Type B pancreatic cell (in vitro differentiated cells): ENCODE results near the gene ARMH3. TPM values are rescaled to one million over a fixed set of nuclear protein-coding genes. Genes with fewer than 3 reads are reported as not detected.
A peak's percentile ranks its signal among the peaks of the same experiment; 100 is the strongest.

ENCODE experiments used
- DNase-seq: peaks from one replicate; pipeline ENCODE4 v3.0.0; 2021; ENCODE audit warnings: mixed read lengths; ENCODE audit not compliant: unreplicated experiment; ENCODE audit errors: extremely low spot score
- H3K27ac Mint-ChIP-seq: 2 replicates; pipeline ENCODE4 v1.8.0; 2021; ENCODE audit warnings: mild to moderate bottlenecking, mixed read lengths
- H3K27me3 Mint-ChIP-seq: 2 replicates; pipeline ENCODE4 v1.8.0; 2021; ENCODE audit warnings: mixed read lengths
- H3K36me3 Mint-ChIP-seq: 2 replicates; pipeline ENCODE4 v1.8.0; 2021; ENCODE audit warnings: mixed read lengths
- H3K4me1 Mint-ChIP-seq: one replicate; pipeline ENCODE4 v1.8.0; 2021; ENCODE audit warnings: mixed read lengths; ENCODE audit not compliant: unreplicated experiment
- H3K4me3 Mint-ChIP-seq: 2 replicates; pipeline ENCODE4 v1.8.0; 2021; ENCODE audit warnings: mild to moderate bottlenecking, mixed read lengths
- H3K9me3 Mint-ChIP-seq: 2 replicates; pipeline ENCODE4 v1.8.0; 2021; ENCODE audit warnings: mixed read lengths
- total RNA-seq: library from RNA; stranded (reverse); gene quantifications from 2 replicates; pipeline ENCODE4 v1.2.1, GENCODE V29; 2021; ENCODE audit warnings: low replicate concordance
- TF ChIP-seq, protein P1 (sequence below): fragments of 200-600 bp; sonication (generic); conservative IDR thresholded peaks from 2 replicates; pipeline ENCODE4 v1.5.0; 2021; ENCODE audit warnings: antibody characterized with exemption, mild to moderate bottlenecking

Gene ARMH3
- total RNA-seq, 1 donor from 2014 or later: 22.2 TPM

DNA sequence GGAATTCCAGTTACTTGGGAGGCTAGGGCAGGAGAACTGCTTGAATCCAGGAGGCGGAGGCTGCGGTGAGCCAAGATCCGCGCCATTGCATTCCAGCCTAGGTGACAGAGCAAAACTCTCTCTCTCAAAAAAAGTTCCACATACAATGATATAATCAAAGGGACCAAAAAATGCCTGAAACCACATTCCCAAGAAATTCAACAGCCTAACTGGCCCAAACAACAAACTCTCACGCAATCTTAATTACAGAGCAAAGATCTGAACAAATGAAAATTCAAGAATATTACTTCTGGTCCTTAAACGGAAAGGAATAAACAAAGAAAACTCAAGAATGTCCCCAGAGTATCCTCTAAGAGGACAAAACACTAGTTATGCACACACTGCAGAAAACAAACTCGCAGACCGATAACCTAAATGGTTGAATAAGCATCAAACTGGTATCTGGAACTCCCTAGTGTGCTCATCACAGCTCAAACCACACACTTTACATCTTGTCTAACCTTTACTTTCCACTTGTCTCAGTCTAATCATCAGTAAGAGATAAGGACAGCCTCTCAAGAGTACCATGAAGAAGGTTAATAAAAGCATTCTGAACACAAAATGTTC, 241.4 kb downstream of the ARMH3 start:
- H3K36me3 Mint-ChIP-seq: peaks cover 9% of the 10 kb centered on the region
- DNase-seq: no peak
- TF ChIP-seq, protein P1, sequence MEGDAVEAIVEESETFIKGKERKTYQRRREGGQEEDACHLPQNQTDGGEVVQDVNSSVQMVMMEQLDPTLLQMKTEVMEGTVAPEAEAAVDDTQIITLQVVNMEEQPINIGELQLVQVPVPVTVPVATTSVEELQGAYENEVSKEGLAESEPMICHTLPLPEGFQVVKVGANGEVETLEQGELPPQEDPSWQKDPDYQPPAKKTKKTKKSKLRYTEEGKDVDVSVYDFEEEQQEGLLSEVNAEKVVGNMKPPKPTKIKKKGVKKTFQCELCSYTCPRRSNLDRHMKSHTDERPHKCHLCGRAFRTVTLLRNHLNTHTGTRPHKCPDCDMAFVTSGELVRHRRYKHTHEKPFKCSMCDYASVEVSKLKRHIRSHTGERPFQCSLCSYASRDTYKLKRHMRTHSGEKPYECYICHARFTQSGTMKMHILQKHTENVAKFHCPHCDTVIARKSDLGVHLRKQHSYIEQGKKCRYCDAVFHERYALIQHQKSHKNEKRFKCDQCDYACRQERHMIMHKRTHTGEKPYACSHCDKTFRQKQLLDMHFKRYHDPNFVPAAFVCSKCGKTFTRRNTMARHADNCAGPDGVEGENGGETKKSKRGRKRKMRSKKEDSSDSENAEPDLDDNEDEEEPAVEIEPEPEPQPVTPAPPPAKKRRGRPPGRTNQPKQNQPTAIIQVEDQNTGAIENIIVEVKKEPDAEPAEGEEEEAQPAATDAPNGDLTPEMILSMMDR: no peak

DNA sequence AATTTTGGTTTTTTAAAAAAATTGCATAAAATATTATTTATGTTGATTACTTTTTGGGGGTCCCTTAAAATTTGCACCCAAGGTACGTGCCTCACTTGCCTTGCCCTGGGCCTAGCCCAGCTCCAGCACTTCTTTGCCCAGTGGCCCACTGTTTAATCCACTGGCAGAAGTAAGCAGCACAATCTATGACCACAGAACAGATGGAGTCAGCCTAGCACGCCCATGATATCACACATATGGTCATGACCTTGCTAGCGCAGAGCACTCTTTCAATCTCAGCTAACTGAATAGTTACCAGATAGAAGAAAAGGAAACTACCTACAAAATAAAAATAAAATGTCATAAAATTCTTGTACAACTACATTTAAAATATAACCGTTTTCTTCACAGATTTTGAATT, 243.4 kb downstream of the ARMH3 start:
- H3K36me3 Mint-ChIP-seq: peaks cover 11% of the 10 kb centered on the region
- H3K4me1 Mint-ChIP-seq: peaks cover 20% of the 10 kb centered on the region
- no peak overlapping the region for H3K27ac Mint-ChIP-seq
- no peaks in the 10 kb centered on the region for H3K27me3 Mint-ChIP-seq
- H3K9me3 Mint-ChIP-seq: no peaks in the 10 kb centered on the region
- H3K4me3 Mint-ChIP-seq: no peak overlapping the region
- TF ChIP-seq, protein P1: no peak
- DNase-seq: no peak

More for the DNA sequence above, 241.4 kb downstream of the ARMH3 start:
- Mint-ChIP-seq H3K27ac (peak overlapping the region; percentile 98), H3K4me1 (peaks cover 29% of the 10 kb centered on the region), H3K9me3 (no peaks in the 10 kb centered on the region), H3K4me3 (peak overlapping the region; percentile 83), H3K27me3 (no peaks in the 10 kb centered on the region)

DNA sequence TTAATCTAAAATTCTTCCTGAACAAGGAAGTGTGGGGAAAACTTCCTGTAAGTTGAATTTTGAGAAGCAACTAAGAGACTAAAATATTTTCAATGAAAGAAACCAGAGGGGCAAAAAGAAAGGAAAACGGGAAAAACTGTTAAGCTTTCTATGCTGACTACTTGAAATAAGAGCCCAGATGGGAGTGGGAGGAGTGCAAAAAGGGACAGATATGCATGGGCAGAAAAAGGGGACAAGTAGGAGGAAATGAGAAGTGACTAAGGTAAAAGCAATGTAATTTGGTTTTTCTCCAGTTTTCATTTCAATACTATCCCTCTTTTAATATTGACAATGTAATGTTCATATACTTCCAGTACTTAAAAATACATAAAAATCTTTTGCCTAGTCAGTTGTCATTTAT, 248.8 kb downstream of the ARMH3 start:
- H3K27me3 Mint-ChIP-seq: no peaks in the 10 kb centered on the region
- no peak for DNase-seq
- H3K27ac Mint-ChIP-seq: no peak overlapping the region
- no peaks in the 10 kb centered on the region for H3K4me1 Mint-ChIP-seq
- TF ChIP-seq, protein P1: no peak
- H3K4me3 Mint-ChIP-seq: no peak overlapping the region
- peaks cover 15% of the 10 kb centered on the region for H3K36me3 Mint-ChIP-seq
- H3K9me3 Mint-ChIP-seq: no peaks in the 10 kb centered on the region

DNA sequence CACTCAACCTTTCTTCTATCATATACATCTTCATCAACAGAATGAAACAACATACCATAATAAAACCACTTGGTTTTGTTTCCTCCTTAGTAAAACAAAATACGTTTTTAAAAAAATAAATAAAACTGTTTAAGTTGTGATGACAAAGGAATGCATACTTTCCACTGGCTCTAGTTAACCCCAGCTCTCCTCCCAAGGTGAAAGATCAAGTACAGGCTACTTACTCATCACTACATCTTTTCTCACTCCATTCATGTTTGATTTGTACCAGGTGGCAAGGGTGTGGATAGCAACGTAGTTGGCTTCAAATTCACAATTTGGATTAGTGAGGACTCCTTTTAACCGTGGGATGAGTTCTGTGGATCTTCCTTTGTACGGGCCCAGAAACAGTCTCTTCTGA, 252.5 kb downstream of the ARMH3 start:
- H3K4me1 Mint-ChIP-seq: no peaks in the 10 kb centered on the region
- no peak for DNase-seq
- TF ChIP-seq, protein P1: no peak
- H3K4me3 Mint-ChIP-seq: no peak overlapping the region
- H3K27ac Mint-ChIP-seq: no peak overlapping the region
- H3K27me3 Mint-ChIP-seq: no peaks in the 10 kb centered on the region
- peaks cover 33% of the 10 kb centered on the region for H3K36me3 Mint-ChIP-seq
- H3K9me3 Mint-ChIP-seq: no peaks in the 10 kb centered on the region

DNA sequence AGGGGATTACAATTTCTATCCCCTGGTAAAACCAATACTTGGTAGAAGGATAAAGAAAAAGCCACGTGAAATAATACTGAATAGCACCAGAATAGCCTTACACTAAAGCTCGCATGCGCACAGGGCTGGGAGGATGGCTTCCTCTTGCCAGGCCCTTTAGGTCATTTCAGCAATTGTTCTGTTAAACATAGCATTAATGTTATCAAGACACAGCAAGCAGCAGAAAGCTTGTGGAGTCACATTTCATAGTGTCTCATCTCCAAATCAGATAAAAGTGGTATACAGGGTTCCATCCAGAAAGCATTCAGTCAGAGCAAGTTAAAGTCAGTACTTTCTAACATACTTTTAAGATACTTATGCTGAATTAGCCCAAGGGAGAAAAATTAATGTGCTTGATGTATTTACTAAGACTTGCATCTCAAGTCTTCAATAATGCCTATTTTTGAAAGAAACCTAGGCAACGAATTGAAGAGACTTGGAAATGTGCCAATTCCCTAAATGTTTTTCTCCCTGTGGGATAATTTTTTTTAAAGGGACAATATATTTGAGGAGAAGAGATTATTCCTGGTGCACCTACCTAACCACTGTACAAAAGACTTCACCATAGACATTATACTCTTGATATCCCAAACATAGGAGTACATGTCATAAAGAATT, 258.4 kb downstream of the ARMH3 start:
- H3K4me1 Mint-ChIP-seq: no peaks in the 10 kb centered on the region
- no peak for DNase-seq
- H3K9me3 Mint-ChIP-seq: no peaks in the 10 kb centered on the region
- no peak overlapping the region for H3K27ac Mint-ChIP-seq
- H3K36me3 Mint-ChIP-seq: peaks cover 59% of the 10 kb centered on the region
- TF ChIP-seq, protein P1: no peak
- no peak overlapping the region for H3K4me3 Mint-ChIP-seq
- no peaks in the 10 kb centered on the region for H3K27me3 Mint-ChIP-seq

Other genes with a start within 250 kb of the ARMH3 start
- gene OGA, start 237.7 kb downstream of the ARMH3 start, total RNA-seq: 99.5 and 99.6 TPM in 2 replicates
- 1.4 and 4.9 TPM in 2 replicates for gene KCNIP2, start 212.4 kb downstream of the ARMH3 start, total RNA-seq
- 19.1 and 23.1 TPM in 2 replicates for gene HPS6, start 9.2 kb upstream of the ARMH3 start, total RNA-seq
- 80.8 and 115 TPM in 2 replicates for gene LDB1, start 64.2 kb upstream of the ARMH3 start, total RNA-seq
- gene PPRC1, start 76.9 kb upstream of the ARMH3 start, total RNA-seq: 48.6 and 51.6 TPM in 2 replicates
- gene NOLC1, start 96.2 kb upstream of the ARMH3 start, total RNA-seq: 74.8 and 88.0 TPM in 2 replicates
- gene ELOVL3, start 170.1 kb upstream of the ARMH3 start, total RNA-seq: 0.22 TPM in 1 of 2 replicates, not detected in the other
- 0.34 TPM in 1 of 2 replicates, not detected in the other for gene PITX3, start 185.3 kb upstream of the ARMH3 start, total RNA-seq
- 48.7 and 61.9 TPM in 2 replicates for gene GBF1, start 189.4 kb upstream of the ARMH3 start, total RNA-seq